HepG2 (cell line): Measurements from ENCODE around the gene GIPC2. TPM values are rescaled to one million over a fixed set of nuclear protein-coding genes. Genes with fewer than 3 reads are reported as not detected.

Source experiments
- ARNT ChIP-seq: fragments of 450-650 bp; IDR thresholded peaks from 2 replicates; pipeline ENCODE4 v1.6.1; 2017
- BORCS8-MEF2B ChIP-seq: sonication (generic); formaldehyde crosslinking; IDR thresholded peaks from 2 replicates; pipeline ENCODE4 v1.8.0; 2022; ENCODE audit warnings: mild to moderate bottlenecking, missing genetic modification reagents
- EP300 ChIP-seq, 3 experiments: sonication (generic) in 1 of 3; formaldehyde crosslinking in 1 of 3; IDR thresholded peaks; 2 replicates each; pipeline versions ENCODE4 v1.5.1 to v1.6.1; 2011 to 2020; ENCODE audit warnings: low read depth in 2 of 3, low read length in 2 of 3, borderline replicate concordance in 1 of 3, improper control_type of control experiment in 1 of 3, mild to moderate bottlenecking in 1 of 3, missing genetic modification reagents in 1 of 3, moderate library complexity in 1 of 3
- FOSL1 ChIP-seq: sonication (generic); formaldehyde crosslinking; IDR thresholded peaks from 2 replicates; pipeline ENCODE4 v1.9.0; 2021; ENCODE audit warnings: missing genetic modification reagents, borderline replicate concordance
- GTF3A ChIP-seq: sonication (generic); formaldehyde crosslinking; conservative IDR thresholded peaks from 2 replicates; pipeline ENCODE4 v1.4.0; 2020; ENCODE audit warnings: mild to moderate bottlenecking, missing genetic modification reagents
- IKZF4 ChIP-seq: sonication (generic); formaldehyde crosslinking; IDR thresholded peaks from 2 replicates; pipeline ENCODE4 v1.5.1; 2020; ENCODE audit warnings: borderline replicate concordance, mild to moderate bottlenecking, low read depth, missing genetic modification reagents; ENCODE audit errors: not compliant biosample characterization
- KLF13 ChIP-seq: sonication (generic); formaldehyde crosslinking; IDR thresholded peaks from 2 replicates; pipeline ENCODE4 v1.4.0; 2020; ENCODE audit warnings: mild to moderate bottlenecking, missing genetic modification reagents
- POLR2A ChIP-seq, 2 experiments: IDR thresholded peaks; 2 replicates each; pipeline ENCODE4 v1.6.1; 2011; ENCODE audit warnings: low read depth in 2 of 2, low read length in 2 of 2, mild to moderate bottlenecking in 1 of 2, moderate library complexity in 1 of 2; ENCODE audit not compliant: insufficient read depth in 1 of 2
- PRPF4 ChIP-seq: fragments of 200-400 bp; formaldehyde crosslinking; IDR thresholded peaks from 2 replicates; pipeline ENCODE4 v1.6.1; 2016; ENCODE audit warnings: low read length, low read depth; ENCODE audit not compliant: poor library complexity, severe bottlenecking
- SIX4 ChIP-seq: sonication (generic); formaldehyde crosslinking; IDR thresholded peaks from 2 replicates; pipeline ENCODE4 v1.4.0; 2020; ENCODE audit warnings: missing genetic modification reagents
- SP5 ChIP-seq: IDR thresholded peaks from 2 replicates; pipeline ENCODE4 v1.6.1; 2016; ENCODE audit warnings: low read depth, borderline replicate concordance
- THRA ChIP-seq: sonication (generic); formaldehyde crosslinking; IDR thresholded peaks from 2 replicates; pipeline ENCODE4 v1.4.0; 2020; ENCODE audit warnings: missing genetic modification reagents, borderline replicate concordance
- TRIM24 ChIP-seq: sonication (generic); formaldehyde crosslinking; IDR thresholded peaks from 2 replicates; pipeline ENCODE4 v1.8.0; 2022; ENCODE audit warnings: mild to moderate bottlenecking, missing genetic modification reagents
- ZFP41 ChIP-seq: sonication (generic); formaldehyde crosslinking; IDR thresholded peaks from 2 replicates; pipeline ENCODE4 v1.4.0; 2020; ENCODE audit warnings: mild to moderate bottlenecking, missing genetic modification reagents, borderline replicate concordance
- ZKSCAN5 ChIP-seq: sonication (generic); formaldehyde crosslinking; IDR thresholded peaks from 2 replicates; pipeline ENCODE4 v1.5.1; 2020; ENCODE audit warnings: mild to moderate bottlenecking, missing genetic modification reagents
- ZNF234 ChIP-seq: sonication (generic); formaldehyde crosslinking; conservative IDR thresholded peaks from 2 replicates; pipeline ENCODE4 v1.5.1; 2020; ENCODE audit warnings: mild to moderate bottlenecking, missing genetic modification reagents
- ZNF281 ChIP-seq: sonication (generic); formaldehyde crosslinking; IDR thresholded peaks from 2 replicates; pipeline ENCODE4 v1.4.0; 2020; ENCODE audit warnings: missing genetic modification reagents, borderline replicate concordance
- ZNF282 ChIP-seq: fragments of 450-650 bp; IDR thresholded peaks from 2 replicates; pipeline ENCODE4 v1.6.1; 2018; ENCODE audit not compliant: partially characterized antibody
- ZNF343 ChIP-seq: sonication (generic); formaldehyde crosslinking; IDR thresholded peaks from 2 replicates; pipeline ENCODE4 v1.4.0; 2020; ENCODE audit warnings: mild to moderate bottlenecking, missing genetic modification reagents
- ZNF431 ChIP-seq: sonication (generic); formaldehyde crosslinking; IDR thresholded peaks from 2 replicates; pipeline ENCODE4 v1.9.0; 2022; ENCODE audit warnings: missing genetic modification reagents, low read depth, mild to moderate bottlenecking, borderline replicate concordance
- ZNF607 ChIP-seq: sonication (generic); formaldehyde crosslinking; IDR thresholded peaks from 2 replicates; pipeline ENCODE4 v1.5.1; 2020; ENCODE audit warnings: missing genetic modification reagents, mild to moderate bottlenecking, borderline replicate concordance
- ZNF7 ChIP-seq: IDR thresholded peaks from 2 replicates; pipeline ENCODE4 v1.6.1; 2016; ENCODE audit warnings: missing biosample characterization, missing genetic modification reagents
- ZNF775 ChIP-seq: sonication (generic); formaldehyde crosslinking; IDR thresholded peaks from 2 replicates; pipeline ENCODE4 v1.4.0; 2020; ENCODE audit warnings: missing genetic modification reagents, mild to moderate bottlenecking, moderate library complexity, borderline replicate concordance
- ZNF780A ChIP-seq: sonication (generic); formaldehyde crosslinking; IDR thresholded peaks from 2 replicates; pipeline ENCODE4 v1.8.0; 2022; ENCODE audit warnings: mild to moderate bottlenecking, missing genetic modification reagents, moderate library complexity
- ZNF784 ChIP-seq: sonication (generic); formaldehyde crosslinking; IDR thresholded peaks from 2 replicates; pipeline ENCODE4 v1.5.1; 2020; ENCODE audit warnings: missing genetic modification reagents, mild to moderate bottlenecking, borderline replicate concordance
- polyA plus RNA-seq, 8 experiments: library from polyadenylated mRNA; depleted of rRNA in 3 of 8; stranded (reverse) in 7 of 8; unstranded in 1 of 8; fragments of >200 nt; fragmentation: Illumina TruSeq in 4 of 8; extraction: Trizol in 4 of 8; gene quantifications; 2 replicates each; pipeline versions ENCODE4 v1.2.1 to v1.2.3, GENCODE V29; 2011 to 2016; ENCODE audit warnings: low read depth in 4 of 8, missing spikeins in 1 of 8, mixed read lengths in 1 of 8; ENCODE audit not compliant: insufficient read depth in 1 of 8
- total RNA-seq, 5 experiments: library from RNA; depleted of rRNA; stranded (reverse); fragments of >200 nt; fragmentation: Illumina TruSeq; extraction: Trizol; gene quantifications; 2 replicates each; pipeline ENCODE4 v1.2.3, GENCODE V29; 2016; ENCODE audit warnings: low read depth in 1 of 5

GIPC2 gene
- total and polyA plus RNA-seq, 2 of the 13 experiments (the other 11 are each of a cell fraction or from before 2014, with no cell fraction given) = 6.1 to 21.6 TPM

DNA sequence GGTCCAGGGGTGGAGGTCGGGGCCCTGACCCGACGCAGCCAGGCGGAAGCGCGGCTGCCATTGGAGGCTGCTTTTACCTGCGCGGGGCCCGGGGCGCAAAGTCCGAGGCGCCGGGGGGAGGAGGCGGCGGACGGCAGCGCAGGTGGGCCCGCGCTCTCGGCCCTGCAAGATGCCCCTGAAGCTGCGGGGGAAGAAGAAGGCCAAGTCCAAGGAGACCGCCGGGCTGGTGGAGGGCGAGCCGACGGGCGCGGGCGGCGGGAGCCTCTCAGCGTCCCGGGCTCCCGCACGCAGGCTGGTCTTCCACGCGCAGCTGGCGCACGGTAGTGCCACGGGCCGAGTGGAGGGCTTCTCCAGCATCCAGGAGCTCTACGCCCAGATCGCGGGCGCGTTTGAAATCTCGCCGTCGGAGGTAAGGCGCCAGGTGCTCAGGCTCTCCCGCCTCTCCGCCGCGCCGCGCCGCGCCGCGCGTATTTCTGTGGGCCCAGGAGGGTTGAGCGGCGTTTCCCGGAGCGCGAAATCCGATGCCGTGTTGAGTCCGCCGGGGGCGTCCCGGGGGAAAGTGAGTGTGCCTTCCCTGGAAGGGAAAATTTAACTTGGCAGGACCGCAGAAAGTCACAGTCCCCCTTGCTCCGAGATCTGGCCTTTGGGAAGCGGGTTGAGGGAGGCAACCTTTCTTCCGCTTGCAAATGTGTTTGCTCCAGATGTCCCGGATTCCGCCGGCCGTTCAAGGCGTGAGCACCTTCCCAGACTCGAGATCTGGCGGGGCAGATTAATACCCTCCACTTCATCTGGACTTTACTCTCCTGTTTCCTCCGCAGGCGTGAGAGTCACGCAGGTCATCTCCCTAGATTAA, at the start of gene GIPC2 (continued):
- TF ChIP-seq THRA (CRISPR knock-in tag) (peak; percentile 64), IKZF4 (CRISPR knock-in tag) (no peak), BORCS8-MEF2B (peak; percentile 28), EP300 (IDR thresholded peaks at IDR 0.05; ENCODE audit: low read depth in 2 of 2, low read length in 2 of 2) (peak in 1 of 2 experiments; percentile 28; a peak in 2 of 4 replicates), EP300 (CRISPR knock-in tag; IDR thresholded peaks at IDR 0.05; ENCODE audit: borderline replicate concordance) (no peak), ZNF234 (CRISPR knock-in tag) (no peak; the same call in 1 of the 2 replicates), GTF3A (no peak), FOSL1 (no peak), POLR2A (IDR thresholded peaks at IDR 0.05; ENCODE audit: insufficient read depth in 1 of 2, low read depth in 2 of 2, low read length in 2 of 2) (peak; percentile 65 to 78), ZNF431 (CRISPR knock-in tag) (peak; percentile 88), ZNF282 (no peak), ZNF784 (CRISPR knock-in tag) (peak; percentile 63; the same call in 1 of the 2 replicates), ZFP41 (CRISPR knock-in tag) (no peak), TRIM24 (CRISPR knock-in tag) (no peak), ZNF607 (CRISPR knock-in tag) (peak; percentile 61; the same call in 1 of the 2 replicates), ZNF343 (CRISPR knock-in tag) (0 out of 2 replicates have a peak, but pooled peaks have one; percentile 36), ZNF7 (no peak), ZNF775 (CRISPR knock-in tag) (no peak), ZNF281 (CRISPR knock-in tag) (peak; percentile 69), KLF13 (CRISPR knock-in tag) (no peak), SIX4 (no peak), ARNT (no peak), SP5 (CRISPR knock-in tag) (no peak; the same call in 1 of the 2 replicates), ZKSCAN5 (CRISPR knock-in tag) (no peak), PRPF4 (no peak), ZNF780A (CRISPR knock-in tag) (no peak)
